Gastrocnemius medialis (tissue), 4 donors: ENCODE measurements around the gene CHKB.

Experiments used
- CTCF ChIP-seq, 5 experiments: fragments of 450-650 bp in 3 of 5; fragments of 200-600 bp in 2 of 5; sonication (generic) in 2 of 5; IDR thresholded peaks in 4 of 5; conservative IDR thresholded peaks in 1 of 5; 1 replicate in 4 of 5; 2 replicates in 1 of 5; pipeline ENCODE4 v1.5.1; 2016 to 2019; ENCODE audit warnings: antibody characterized with exemption in 5 of 5, mild to moderate bottlenecking in 3 of 5, moderate library complexity in 3 of 5
- POLR2A ChIP-seq, 2 donors: fragments of 450-650 bp; IDR thresholded peaks; one replicate each; pipeline ENCODE4 v1.6.1; 2017; ENCODE audit warnings: antibody characterized with exemption in 2 of 2, mild to moderate bottlenecking in 2 of 2, moderate library complexity in 2 of 2

GRCh38 chr22:50571264-50572175 is 11.1 kb downstream of the CHKB start:
- no peak for TF ChIP-seq CTCF (IDR thresholded peaks at IDR 0.05 in 4 of 5, conservative IDR thresholded peaks at IDR 0.05 in 1 of 5)
- no peak for TF ChIP-seq POLR2A (IDR thresholded peaks at IDR 0.05)
